ENCODE measurements around the gene BACE2.
"Not testable (repeated sequence)": the region's sequence is repeated elsewhere in the genome, so short reads cannot be mapped to it uniquely, and the experiment has no call there.

The BACE2 gene

DNA sequence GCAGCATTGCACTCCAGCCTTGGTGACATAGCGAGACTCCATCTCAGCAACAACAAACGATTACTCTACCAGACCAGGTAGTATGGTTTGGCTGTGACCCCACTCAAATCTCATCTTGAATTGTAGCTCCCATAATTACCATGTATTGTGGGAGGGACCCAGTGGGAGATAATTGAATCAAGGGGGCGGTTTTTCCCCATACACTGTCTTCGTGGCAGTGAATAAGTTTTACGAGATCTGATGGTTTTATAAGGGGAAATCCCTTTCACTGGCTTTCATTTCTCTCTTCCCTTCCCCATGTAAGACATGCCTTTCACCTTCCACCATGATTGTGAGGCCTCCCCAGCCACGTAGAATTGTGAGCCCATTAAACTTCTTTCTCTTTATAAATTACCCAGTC, 66.0 kb downstream of the BACE2 start:
- Histone ChIP-seq H3K27ac (peak overlapping the region; percentile 9 to 11), H3K4me1 (peaks cover 0 to 35% (median 4%) of the 10 kb centered on the region in 4 donors), H3K27me3 (no peaks in the 10 kb centered on the region), H3K36me3 (peaks cover 12 to 42% (median 26%) of the 10 kb centered on the region in 3 donors), H3K4me3 (no peak overlapping the region), H3K9me3 (no peaks in the 10 kb centered on the region)
- intact Hi-C loops (cut with DNase I; ENCODE audit: low total_unique reads), result no loop called here
- no peak for DNase-seq
- no peak for TF ChIP-seq CTCF (IDR thresholded peaks at IDR 0.05)

DNA sequence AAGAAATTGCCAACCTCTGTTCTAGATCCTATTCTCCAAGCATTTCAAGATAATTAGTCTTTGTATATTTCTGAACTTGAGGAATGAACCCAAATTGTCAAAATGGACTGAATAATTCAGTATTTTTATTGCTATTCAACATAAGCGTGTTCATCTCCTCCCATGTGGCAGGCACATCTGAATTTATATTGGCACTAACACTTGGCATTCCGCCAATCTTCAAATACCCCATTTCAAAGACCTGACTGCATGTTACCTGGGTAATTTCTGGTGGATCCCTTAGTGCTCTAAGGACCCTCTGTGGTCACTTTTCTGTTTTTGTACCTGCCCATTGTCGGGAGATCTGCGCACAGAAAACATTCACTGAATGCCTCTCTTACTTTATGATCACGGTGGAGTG, 66.6 kb downstream of the BACE2 start:
- Histone ChIP-seq H3K9me3 (no peaks in the 10 kb centered on the region), H3K4me3 (no peak overlapping the region), H3K27me3 (no peaks in the 10 kb centered on the region), H3K27ac (peak overlapping the region; percentile 9 to 11), H3K4me1 (peaks cover 0 to 42% (median 7%) of the 10 kb centered on the region in 4 donors), H3K36me3 (peaks cover 6 to 38% (median 21%) of the 10 kb centered on the region in 3 donors)
- intact Hi-C loops (cut with DNase I; ENCODE audit: low total_unique reads), result no loop called here
- no peak for DNase-seq
- no peak for TF ChIP-seq CTCF (IDR thresholded peaks at IDR 0.05)

GRCh38 chr21:41235201-41235600, 67.2 kb downstream of the BACE2 start:
- H3K9me3 ChIP-seq, result no peaks in the 10 kb centered on the region
- H3K4me1 ChIP-seq, result peaks cover 0 to 46% (median 7%) of the 10 kb centered on the region in 4 donors
- intact Hi-C loops (cut with DNase I; ENCODE audit: low total_unique reads), result no loop called here
- peak overlapping the region in 1 of 2 donors; percentile 68 for H3K27ac ChIP-seq
- DNase-seq, result no peak
- H3K36me3 ChIP-seq, result peaks cover 0 to 38% (median 16%) of the 10 kb centered on the region in 3 donors
- TF ChIP-seq CTCF (IDR thresholded peaks at IDR 0.05), result no peak
- no peaks in the 10 kb centered on the region for H3K27me3 ChIP-seq
- no peak overlapping the region for H3K4me3 ChIP-seq

DNA sequence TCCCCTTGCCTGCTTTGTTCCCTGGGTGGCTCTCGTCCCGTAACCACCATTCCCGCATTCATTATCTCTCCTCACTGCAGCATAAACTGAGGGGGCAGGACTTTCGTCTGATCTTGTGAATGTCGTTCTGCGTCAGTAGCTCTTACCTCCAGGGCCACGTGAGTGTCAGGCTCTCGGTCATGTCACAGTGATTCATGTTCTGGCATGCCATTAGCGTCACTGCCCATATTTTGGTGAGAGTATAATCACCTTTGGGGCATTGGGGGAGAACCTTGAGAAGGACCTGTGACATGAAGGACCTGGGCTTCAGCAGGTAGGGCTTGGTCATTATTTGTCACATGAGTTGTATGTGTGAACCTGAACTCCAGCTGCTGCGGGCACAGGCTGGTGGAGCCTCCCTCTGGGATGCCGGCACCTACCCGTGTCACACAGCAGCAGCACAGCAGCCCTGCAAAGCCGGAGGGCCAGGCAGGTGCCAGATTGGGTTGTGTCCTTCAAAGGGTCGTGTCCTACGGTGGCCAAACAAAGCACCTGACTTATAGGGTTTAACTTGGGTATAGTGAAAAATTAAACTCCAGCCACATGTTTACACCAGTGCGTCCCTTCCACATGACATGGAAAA, 68.5 kb downstream of the BACE2 start:
- intact Hi-C loops (cut with DNase I; ENCODE audit: low total_unique reads), result no loop called here

GRCh38 chr21:41238081-41238796, 70.3 kb downstream of the BACE2 start:
- peak overlapping the region; percentile 55 to 68 for H3K27ac ChIP-seq
- H3K4me3 ChIP-seq; H3K9me3 ChIP-seq; intact Hi-C loops (cut with DNase I; ENCODE audit: low total_unique reads); H3K27me3 ChIP-seq: not testable (repeated sequence)
- peaks cover 0 to 58% (median 43%) of the 10 kb centered on the region in 3 donors for H3K36me3 ChIP-seq
- H3K4me1 ChIP-seq, result peaks cover 0 to 46% (median 7%) of the 10 kb centered on the region in 4 donors
- peak in 1 of 2 experiments; percentile 19 for TF ChIP-seq CTCF (IDR thresholded peaks at IDR 0.05)
- peak; percentile 76 to 94 for DNase-seq

More for the DNA sequence above, 68.5 kb downstream of the BACE2 start:
- no peak for TF ChIP-seq CTCF (IDR thresholded peaks at IDR 0.05)
- H3K27me3 ChIP-seq, result no peaks in the 10 kb centered on the region
- H3K4me3 ChIP-seq, result no peak overlapping the region
- peaks cover 0 to 49% (median 28%) of the 10 kb centered on the region in 3 donors for H3K36me3 ChIP-seq
- H3K4me1 ChIP-seq, result peaks cover 0 to 46% (median 7%) of the 10 kb centered on the region in 4 donors
- DNase-seq, result peak in 1 of 2 donors; percentile 55
- no peaks in the 10 kb centered on the region for H3K9me3 ChIP-seq
- peak overlapping the region; percentile 55 to 68 for H3K27ac ChIP-seq
